Measurements from ENCODE around the gene SSU72.

DNA sequence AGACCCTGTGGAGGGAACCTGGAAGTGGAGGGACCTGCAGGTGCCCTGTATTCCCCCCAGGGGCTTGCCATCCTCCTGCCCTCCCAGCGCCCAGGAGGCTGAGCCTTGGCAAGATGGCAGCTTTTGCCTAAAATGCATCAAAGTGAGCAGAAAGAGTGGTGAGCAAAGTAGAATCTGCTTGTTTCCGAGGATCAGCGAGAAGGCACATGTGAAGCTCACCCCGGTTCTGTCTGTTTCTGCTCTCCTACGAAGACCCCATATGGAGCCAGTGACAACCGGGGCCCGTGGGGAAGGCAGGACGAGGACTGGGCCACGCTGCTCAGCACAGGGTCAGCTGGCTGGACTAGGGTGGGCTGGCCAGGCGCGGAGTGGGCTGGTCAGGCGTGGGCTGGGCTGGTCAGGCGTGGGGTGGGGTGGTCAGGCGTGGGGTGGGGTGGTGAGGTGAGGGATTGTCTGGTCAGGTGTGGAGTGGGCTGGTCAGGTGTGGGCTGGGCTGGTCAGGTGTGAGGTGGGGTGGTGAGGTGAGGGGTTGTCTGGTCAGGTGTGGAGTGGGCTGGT, 30.4 kb upstream of the SSU72 start:
- TF ChIP-seq CTCF (IDR thresholded peaks at IDR 0.05; ENCODE audit: borderline replicate concordance, extremely low read depth, low read length, poor library complexity, severe bottlenecking) (no peak), EZH2 (IDR thresholded peaks at IDR 0.05; ENCODE audit: borderline replicate concordance, low read depth, low read length, severe bottlenecking) (no peak)
